HepG2 (cell line): ENCODE measurements around the gene SDK1. TPM values are rescaled to one million over a fixed set of nuclear protein-coding genes. Genes with fewer than 3 reads are reported as not detected.

ENCODE experiments used
- ATF7 ChIP-seq, 2 experiments: fragments of 450-650 bp in 1 of 2; sonication (generic) in 1 of 2; formaldehyde crosslinking in 1 of 2; IDR thresholded peaks; 2 replicates each; pipeline versions ENCODE4 v1.4.0 to v1.6.1; 2016 to 2020; ENCODE audit warnings: antibody characterized with exemption in 1 of 2, mild to moderate bottlenecking in 1 of 2, missing genetic modification reagents in 1 of 2
- BCL3 ChIP-seq: sonication (generic); formaldehyde crosslinking; IDR thresholded peaks from 2 replicates; pipeline ENCODE4 v1.5.1; 2020; ENCODE audit warnings: mild to moderate bottlenecking, missing genetic modification reagents, moderate library complexity
- KLF12 ChIP-seq: sonication (generic); formaldehyde crosslinking; IDR thresholded peaks from 2 replicates; pipeline ENCODE4 v1.4.0; 2020; ENCODE audit warnings: missing genetic modification reagents, borderline replicate concordance
- PRMT3 ChIP-seq: sonication (generic); formaldehyde crosslinking; IDR thresholded peaks from 2 replicates; pipeline ENCODE4 v1.8.1; 2022; ENCODE audit warnings: low read depth, mild to moderate bottlenecking, moderate library complexity, missing genetic modification reagents, borderline replicate concordance
- ZBTB7B ChIP-seq: sonication (generic); formaldehyde crosslinking; IDR thresholded peaks from 2 replicates; pipeline ENCODE4 v1.4.0; 2020; ENCODE audit warnings: missing genetic modification reagents
- ZNF781 ChIP-seq: sonication (generic); formaldehyde crosslinking; IDR thresholded peaks from 2 replicates; pipeline ENCODE4 v1.5.1; 2020; ENCODE audit warnings: borderline replicate concordance, mild to moderate bottlenecking, missing genetic modification reagents; ENCODE audit errors: not compliant biosample characterization
- polyA plus RNA-seq, 8 experiments: library from polyadenylated mRNA; depleted of rRNA in 3 of 8; stranded (reverse) in 7 of 8; unstranded in 1 of 8; fragments of >200 nt; fragmentation: Illumina TruSeq in 4 of 8; extraction: Trizol in 4 of 8; gene quantifications; 2 replicates each; pipeline versions ENCODE4 v1.2.1 to v1.2.3, GENCODE V29; 2011 to 2016; ENCODE audit warnings: low read depth in 4 of 8, missing spikeins in 1 of 8, mixed read lengths in 1 of 8; ENCODE audit not compliant: insufficient read depth in 1 of 8
- total RNA-seq, 5 experiments: library from RNA; depleted of rRNA; stranded (reverse); fragments of >200 nt; fragmentation: Illumina TruSeq; extraction: Trizol; gene quantifications; 2 replicates each; pipeline ENCODE4 v1.2.3, GENCODE V29; 2016; ENCODE audit warnings: low read depth in 1 of 5
- TF ChIP-seq, protein P1 (sequence below): sonication (generic); formaldehyde crosslinking; IDR thresholded peaks from 2 replicates; pipeline ENCODE4 v1.8.1; 2022; ENCODE audit warnings: low read depth, mild to moderate bottlenecking, missing genetic modification reagents
- TF ChIP-seq, protein P2 (sequence below): sonication (generic); formaldehyde crosslinking; IDR thresholded peaks from 2 replicates; pipeline ENCODE4 v1.5.1; 2020; ENCODE audit warnings: missing genetic modification reagents, mild to moderate bottlenecking, borderline replicate concordance

The SDK1 gene
- total and polyA plus RNA-seq, 2 of the 13 experiments (the other 11 are each of a cell fraction or from before 2014, with no cell fraction given) = 0.35 to 2.4 TPM

DNA sequence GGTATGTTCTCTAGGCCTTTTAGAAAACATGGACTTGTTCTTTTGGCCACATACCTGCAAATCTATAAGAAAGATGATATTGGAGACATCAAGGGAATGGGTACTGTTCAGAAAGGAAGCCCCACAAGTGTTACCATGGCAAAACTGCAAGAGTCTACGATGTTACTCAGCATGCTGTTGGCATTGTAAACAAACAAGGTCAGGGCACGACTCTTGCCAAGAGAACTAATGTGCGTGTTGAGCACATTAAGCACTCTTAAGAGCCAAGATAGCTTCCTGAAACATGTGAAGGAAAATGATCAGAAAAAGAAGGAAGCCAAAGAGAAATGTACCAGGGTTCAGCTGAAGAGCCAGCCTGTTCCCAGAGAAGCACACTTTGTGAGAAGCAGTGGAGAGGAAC lies 37.1 kb downstream of the SDK1 start (continued):
- TF ChIP-seq, protein P1, sequence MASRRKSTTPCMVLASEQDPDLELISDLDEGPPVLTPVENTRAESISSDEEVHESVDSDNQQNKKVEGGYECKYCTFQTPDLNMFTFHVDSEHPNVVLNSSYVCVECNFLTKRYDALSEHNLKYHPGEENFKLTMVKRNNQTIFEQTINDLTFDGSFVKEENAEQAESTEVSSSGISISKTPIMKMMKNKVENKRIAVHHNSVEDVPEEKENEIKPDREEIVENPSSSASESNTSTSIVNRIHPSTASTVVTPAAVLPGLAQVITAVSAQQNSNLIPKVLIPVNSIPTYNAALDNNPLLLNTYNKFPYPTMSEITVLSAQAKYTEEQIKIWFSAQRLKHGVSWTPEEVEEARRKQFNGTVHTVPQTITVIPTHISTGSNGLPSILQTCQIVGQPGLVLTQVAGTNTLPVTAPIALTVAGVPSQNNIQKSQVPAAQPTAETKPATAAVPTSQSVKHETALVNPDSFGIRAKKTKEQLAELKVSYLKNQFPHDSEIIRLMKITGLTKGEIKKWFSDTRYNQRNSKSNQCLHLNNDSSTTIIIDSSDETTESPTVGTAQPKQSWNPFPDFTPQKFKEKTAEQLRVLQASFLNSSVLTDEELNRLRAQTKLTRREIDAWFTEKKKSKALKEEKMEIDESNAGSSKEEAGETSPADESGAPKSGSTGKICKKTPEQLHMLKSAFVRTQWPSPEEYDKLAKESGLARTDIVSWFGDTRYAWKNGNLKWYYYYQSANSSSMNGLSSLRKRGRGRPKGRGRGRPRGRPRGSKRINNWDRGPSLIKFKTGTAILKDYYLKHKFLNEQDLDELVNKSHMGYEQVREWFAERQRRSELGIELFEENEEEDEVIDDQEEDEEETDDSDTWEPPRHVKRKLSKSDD (CRISPR knock-in tag) = no peak
- TF ChIP-seq, protein P2, sequence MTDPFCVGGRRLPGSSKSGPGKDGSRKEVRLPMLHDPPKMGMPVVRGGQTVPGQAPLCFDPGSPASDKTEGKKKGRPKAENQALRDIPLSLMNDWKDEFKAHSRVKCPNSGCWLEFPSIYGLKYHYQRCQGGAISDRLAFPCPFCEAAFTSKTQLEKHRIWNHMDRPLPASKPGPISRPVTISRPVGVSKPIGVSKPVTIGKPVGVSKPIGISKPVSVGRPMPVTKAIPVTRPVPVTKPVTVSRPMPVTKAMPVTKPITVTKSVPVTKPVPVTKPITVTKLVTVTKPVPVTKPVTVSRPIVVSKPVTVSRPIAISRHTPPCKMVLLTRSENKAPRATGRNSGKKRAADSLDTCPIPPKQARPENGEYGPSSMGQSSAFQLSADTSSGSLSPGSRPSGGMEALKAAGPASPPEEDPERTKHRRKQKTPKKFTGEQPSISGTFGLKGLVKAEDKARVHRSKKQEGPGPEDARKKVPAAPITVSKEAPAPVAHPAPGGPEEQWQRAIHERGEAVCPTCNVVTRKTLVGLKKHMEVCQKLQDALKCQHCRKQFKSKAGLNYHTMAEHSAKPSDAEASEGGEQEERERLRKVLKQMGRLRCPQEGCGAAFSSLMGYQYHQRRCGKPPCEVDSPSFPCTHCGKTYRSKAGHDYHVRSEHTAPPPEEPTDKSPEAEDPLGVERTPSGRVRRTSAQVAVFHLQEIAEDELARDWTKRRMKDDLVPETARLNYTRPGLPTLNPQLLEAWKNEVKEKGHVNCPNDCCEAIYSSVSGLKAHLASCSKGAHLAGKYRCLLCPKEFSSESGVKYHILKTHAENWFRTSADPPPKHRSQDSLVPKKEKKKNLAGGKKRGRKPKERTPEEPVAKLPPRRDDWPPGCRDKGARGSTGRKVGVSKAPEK (CRISPR knock-in tag) = no peak
- no peak for TF ChIP-seq ATF7 (IDR thresholded peaks at IDR 0.05)
- no peak for TF ChIP-seq ATF7 (CRISPR knock-in tag; IDR thresholded peaks at IDR 0.05)
- no peak for TF ChIP-seq ZBTB7B (CRISPR knock-in tag)
- TF ChIP-seq PRMT3 = no peak
- TF ChIP-seq BCL3 = no peak
- no peak for TF ChIP-seq ZNF781 (CRISPR knock-in tag)
- TF ChIP-seq KLF12 (CRISPR knock-in tag) = no peak
- TF ChIP-seq, all 625 proteins: peak for 0
